Stimulated activated memory B cell treated with anti-CD40 and anti-IgM and Interleukin-4, amounts not matched to agents 10 μg/mL and 1 μg/mL and 100 μg/mL, for 72 hours (primary cell): Measurements from ENCODE around the gene NPTN.

Experiments used
- ATAC-seq: fragments of 150-1000 bp; cut with Tn5 transposase; 2 replicates; pipeline ENCODE4 v1.10.0; 2021
- H3K27ac Mint-ChIP-seq: one replicate; pipeline ENCODE4 v1.8.0; 2022; ENCODE audit warnings: mild to moderate bottlenecking, mixed read lengths
- H3K27me3 Mint-ChIP-seq: one replicate; pipeline ENCODE4 v1.8.0; 2022; ENCODE audit warnings: mixed read lengths
- H3K36me3 Mint-ChIP-seq: one replicate; pipeline ENCODE4 v1.8.0; 2022; ENCODE audit warnings: mixed read lengths
- H3K4me1 Mint-ChIP-seq: one replicate; pipeline ENCODE4 v1.8.0; 2022; ENCODE audit warnings: mixed read lengths
- H3K4me3 Mint-ChIP-seq: one replicate; pipeline ENCODE4 v1.8.0; 2022; ENCODE audit warnings: mild to moderate bottlenecking, moderate library complexity, mixed read lengths
- H3K9me3 Mint-ChIP-seq: one replicate; pipeline ENCODE4 v1.8.0; 2022; ENCODE audit warnings: mixed read lengths

NPTN gene

DNA sequence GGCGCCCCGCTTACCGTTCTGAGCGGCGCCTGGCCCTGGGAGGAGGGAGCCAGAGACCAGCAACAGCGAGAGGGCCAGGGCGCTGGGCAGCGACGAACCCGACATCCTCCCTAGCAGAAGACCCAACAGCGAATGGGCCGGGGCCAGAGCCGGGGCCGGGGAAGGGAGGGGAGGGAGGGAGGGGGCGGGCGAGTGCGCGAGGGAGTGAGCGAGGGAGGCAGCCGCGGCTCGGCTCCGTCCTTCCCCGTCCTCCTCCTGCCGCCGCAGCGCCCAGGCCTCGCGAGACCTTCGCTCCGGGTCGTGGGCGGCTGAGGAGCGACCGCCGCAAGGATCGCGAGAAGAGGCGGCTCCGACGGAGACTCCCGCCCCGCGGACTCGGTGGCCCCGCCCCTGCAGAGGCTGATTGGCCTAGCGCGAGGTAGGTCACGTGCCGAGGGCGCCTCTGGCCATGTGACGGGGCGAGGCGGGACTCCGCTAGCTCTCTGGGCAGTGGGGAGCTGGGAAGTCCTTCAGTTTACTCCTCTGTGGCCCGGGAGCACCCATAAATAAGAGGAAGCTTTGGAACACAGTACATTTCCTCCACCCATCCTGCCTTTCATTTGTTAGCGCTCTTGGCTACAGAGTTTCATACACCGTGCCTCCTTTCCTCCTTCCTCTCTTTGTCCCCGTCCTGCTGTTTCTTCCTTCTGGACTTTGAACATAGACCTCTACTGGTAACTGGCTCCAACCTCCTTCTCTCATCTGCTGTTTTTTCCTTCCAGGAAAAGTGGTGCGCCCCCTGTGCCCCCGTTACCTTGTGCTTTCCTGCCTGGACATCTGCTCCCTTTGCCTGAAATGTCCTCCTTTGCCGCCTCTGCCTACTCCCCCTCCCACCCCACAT lies at the start of gene NPTN:
NPTN (minus strand) TSS at position 279 of the 880 bp plus-strand sequence; CDS start at position 105, 174 bp downstream.
- peak; percentile 97 for ATAC-seq
- peak within 1 kb of the TSS; percentile 80 for H3K4me3 Mint-ChIP-seq
- peaks cover 66% of the 10 kb centered on the region for H3K4me1 Mint-ChIP-seq
- peaks cover 1% of the 10 kb centered on the region for H3K36me3 Mint-ChIP-seq
- peak within 1 kb of the TSS; percentile 76 for H3K27ac Mint-ChIP-seq
- peaks cover 4% of the 10 kb centered on the region for H3K9me3 Mint-ChIP-seq
- H3K27me3 Mint-ChIP-seq = no peaks in the 10 kb centered on the region

DNA sequence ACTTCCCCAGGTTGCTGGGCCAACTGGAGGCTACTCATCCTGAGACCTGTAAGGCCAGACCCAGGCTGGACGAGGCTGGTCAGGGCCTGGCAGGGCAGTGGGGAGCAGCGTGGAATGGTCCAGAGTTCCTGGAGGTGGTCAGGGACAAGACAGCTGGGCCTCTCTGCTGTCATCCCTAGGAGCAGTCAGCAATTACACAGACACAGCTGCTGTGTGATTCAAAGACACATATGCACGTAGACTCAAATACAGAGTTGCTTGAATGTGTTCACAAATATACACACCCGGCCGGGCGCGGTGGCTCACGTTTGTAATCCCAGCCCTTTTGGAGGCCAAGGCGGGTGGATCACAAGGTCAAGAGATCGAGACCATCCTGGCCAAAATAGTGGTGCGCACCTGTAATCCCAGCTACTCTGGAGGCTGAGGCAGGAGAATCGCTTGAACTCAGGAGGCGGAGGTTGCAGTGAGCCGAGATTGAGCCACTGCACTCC lies 49.5 kb upstream of the NPTN start:
- Mint-ChIP-seq H3K4me1 (peaks cover 13% of the 10 kb centered on the region), H3K36me3 (no peaks in the 10 kb centered on the region), H3K9me3 (no peaks in the 10 kb centered on the region), H3K27me3 (peaks cover 48% of the 10 kb centered on the region), H3K4me3 (no peak overlapping the region), H3K27ac (no peak overlapping the region)
- no peak for ATAC-seq

DNA sequence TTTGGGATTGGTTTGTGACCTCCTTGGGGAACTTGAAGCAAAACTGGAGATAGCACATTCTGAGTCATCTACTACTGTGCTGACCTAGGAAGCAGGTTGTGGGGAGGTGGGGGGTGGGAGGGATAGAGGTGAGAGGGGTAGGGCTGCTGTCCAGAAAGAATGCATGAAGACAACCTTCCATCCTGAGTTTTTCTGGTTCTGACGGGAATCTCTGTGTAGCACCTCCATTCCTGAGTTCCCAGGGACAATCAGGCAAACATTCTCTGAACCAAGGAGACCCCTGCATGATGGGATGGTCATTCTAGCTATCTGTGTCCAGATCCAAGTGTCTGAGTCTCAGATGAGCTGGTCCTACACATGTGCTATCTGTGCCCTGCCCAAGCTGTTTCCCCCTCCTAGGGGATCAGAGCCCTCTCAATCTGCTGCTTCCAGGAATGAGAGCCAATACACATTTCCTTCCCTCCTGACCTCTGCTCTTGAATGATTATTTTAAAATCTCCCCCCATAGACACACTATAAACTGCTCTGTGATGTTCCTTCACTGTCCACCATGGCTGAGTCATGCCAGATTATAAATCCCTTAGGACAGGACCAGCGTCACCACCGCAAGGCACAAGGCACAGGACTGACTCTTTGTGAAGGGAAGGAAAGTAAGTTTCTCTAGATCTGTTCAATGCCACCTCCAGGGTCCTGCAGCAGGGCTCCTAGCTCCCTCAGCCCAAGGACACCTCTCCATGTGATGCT lies 48.8 kb upstream of the NPTN start:
- Mint-ChIP-seq H3K27ac (no peak overlapping the region), H3K36me3 (no peaks in the 10 kb centered on the region), H3K4me3 (no peak overlapping the region), H3K9me3 (no peaks in the 10 kb centered on the region), H3K27me3 (peaks cover 45% of the 10 kb centered on the region), H3K4me1 (peaks cover 13% of the 10 kb centered on the region)
- no peak for ATAC-seq

DNA sequence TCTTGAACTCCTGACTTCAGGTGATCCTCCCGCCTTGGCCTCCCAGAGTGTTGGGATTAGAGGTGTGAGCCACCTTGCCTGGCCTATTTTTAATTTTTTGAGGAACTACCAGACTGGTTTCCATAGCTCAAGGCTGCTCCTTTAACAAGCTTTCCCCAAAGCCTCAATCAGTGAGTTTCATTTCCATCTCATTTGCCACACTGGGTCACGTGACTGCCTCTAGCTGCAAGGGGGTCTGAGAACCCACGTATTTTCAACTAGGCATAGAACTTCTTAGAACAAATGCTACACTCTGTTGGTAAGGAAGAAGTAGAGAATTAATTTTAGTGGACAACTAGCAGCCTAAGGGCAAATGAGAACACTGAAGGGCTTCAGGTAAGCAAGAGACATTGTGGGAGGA lies 47.9 kb upstream of the NPTN start:
- no peak for ATAC-seq
- Mint-ChIP-seq H3K27ac (no peak overlapping the region), H3K27me3 (peaks cover 35% of the 10 kb centered on the region), H3K4me3 (no peak overlapping the region), H3K9me3 (no peaks in the 10 kb centered on the region), H3K4me1 (peaks cover 13% of the 10 kb centered on the region), H3K36me3 (no peaks in the 10 kb centered on the region)

DNA sequence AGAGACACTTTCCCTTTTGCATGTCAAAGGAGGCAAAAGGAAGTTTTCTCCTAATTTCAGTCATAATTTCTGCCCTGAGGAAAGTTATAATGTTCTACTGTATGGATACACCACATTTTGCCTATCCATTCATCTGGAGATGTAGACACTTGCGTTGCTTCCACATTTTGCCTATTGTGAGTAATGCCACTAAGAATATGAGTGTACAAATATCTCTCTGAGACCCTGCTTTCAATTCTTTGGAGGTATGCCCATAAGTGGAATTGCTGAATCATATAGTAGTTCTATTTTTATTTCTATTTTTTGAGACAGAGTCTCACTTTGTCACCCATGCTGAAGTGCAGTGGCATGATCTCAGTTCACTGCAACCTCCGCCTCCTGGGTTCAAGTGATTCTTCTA lies 47.4 kb upstream of the NPTN start:
- Mint-ChIP-seq H3K27ac (no peak overlapping the region), H3K27me3 (peaks cover 30% of the 10 kb centered on the region), H3K4me3 (no peak overlapping the region), H3K36me3 (no peaks in the 10 kb centered on the region), H3K4me1 (peaks cover 13% of the 10 kb centered on the region), H3K9me3 (no peaks in the 10 kb centered on the region)
- no peak for ATAC-seq

DNA sequence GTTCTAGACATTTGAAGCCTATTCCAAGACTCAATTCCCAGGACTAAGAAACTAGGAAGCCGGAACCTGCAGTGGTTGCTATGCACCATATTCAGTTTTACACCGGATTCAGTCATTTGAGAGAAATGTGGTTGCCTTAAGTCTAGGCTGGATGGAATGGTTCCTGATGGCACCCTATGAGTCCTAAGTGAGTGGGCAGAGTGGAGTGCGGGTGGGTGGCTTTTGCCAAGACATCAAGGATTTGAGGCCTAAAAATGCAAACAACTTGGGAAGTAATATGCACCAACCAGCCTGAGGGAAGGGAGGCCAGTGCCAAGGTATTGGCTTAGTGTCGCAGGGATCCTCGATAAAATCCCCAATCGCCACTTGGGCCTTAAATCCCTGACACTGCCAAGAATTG lies 46.8 kb upstream of the NPTN start:
- no peak overlapping the region for H3K4me3 Mint-ChIP-seq
- no peaks in the 10 kb centered on the region for H3K36me3 Mint-ChIP-seq
- no peak overlapping the region for H3K27ac Mint-ChIP-seq
- ATAC-seq = no peak
- peaks cover 8% of the 10 kb centered on the region for H3K4me1 Mint-ChIP-seq
- H3K9me3 Mint-ChIP-seq = no peaks in the 10 kb centered on the region
- H3K27me3 Mint-ChIP-seq = peaks cover 24% of the 10 kb centered on the region

DNA sequence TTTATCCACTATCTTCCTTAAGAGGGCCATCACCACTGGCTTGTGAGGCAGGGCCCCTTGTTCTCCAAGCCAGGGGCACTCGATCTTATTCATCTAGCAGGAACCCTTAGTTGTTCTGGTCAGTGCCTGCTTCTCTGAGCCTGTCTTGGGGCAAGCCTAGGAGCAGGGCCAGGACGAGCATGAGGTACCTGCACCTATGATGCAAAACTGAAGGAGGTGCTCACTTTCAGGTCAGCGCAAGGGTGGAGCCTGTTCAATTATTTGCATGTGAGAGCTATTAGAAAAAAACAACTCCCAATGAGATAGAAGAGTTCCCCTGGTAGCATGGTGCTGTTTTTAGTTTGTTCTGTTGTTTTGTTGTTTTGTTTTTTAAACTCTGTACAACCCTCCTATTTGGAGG lies 46.0 kb upstream of the NPTN start:
- H3K27me3 Mint-ChIP-seq = peaks cover 21% of the 10 kb centered on the region
- H3K4me1 Mint-ChIP-seq = peaks cover 5% of the 10 kb centered on the region
- ATAC-seq = no peak
- H3K9me3 Mint-ChIP-seq = no peaks in the 10 kb centered on the region
- H3K4me3 Mint-ChIP-seq = no peak overlapping the region
- no peaks in the 10 kb centered on the region for H3K36me3 Mint-ChIP-seq
- no peak overlapping the region for H3K27ac Mint-ChIP-seq

DNA sequence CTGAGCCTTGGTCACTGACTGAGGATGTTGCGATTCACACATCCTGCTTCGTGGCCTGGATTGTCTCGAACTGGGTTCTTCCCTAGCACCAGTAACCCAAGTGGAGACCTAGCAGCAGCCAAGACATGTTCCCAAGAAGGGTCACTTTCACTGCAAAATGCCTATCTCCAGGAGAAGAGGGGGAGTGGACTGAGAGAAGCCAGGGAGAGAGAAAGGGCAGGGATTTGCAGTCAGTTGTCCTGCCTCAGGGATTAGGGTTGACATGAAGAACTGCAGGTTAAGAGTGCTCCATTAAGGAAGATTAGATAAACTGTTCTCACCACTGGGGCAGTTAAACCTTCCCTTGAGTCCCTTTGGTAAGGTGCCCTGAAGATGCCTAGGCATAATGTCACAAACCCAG lies 45.3 kb upstream of the NPTN start:
- no peak for ATAC-seq
- Mint-ChIP-seq H3K27me3 (peaks cover 23% of the 10 kb centered on the region), H3K4me3 (no peak overlapping the region), H3K9me3 (no peaks in the 10 kb centered on the region), H3K4me1 (peaks cover 5% of the 10 kb centered on the region), H3K27ac (no peak overlapping the region), H3K36me3 (no peaks in the 10 kb centered on the region)

DNA sequence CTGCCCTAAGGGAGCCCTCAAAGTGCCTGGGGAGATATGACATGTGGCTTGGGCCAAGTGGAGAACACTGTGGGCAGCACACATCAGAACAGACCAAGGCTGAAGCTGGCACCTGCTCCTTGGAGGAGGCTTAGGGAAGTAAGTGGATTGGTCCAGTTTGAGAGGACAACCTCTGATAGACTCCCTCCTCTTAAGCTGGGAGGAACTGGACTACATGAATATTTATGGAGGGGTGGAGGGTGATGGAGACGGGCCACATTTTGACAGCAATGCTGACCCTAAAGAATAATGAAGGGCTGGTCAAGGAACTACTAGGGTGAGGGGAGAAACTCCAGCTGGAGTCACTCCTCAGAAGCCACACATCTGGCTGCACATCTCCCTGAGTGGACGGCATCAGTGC lies 44.5 kb upstream of the NPTN start:
- peaks cover 23% of the 10 kb centered on the region for H3K27me3 Mint-ChIP-seq
- ATAC-seq = no peak
- H3K9me3 Mint-ChIP-seq = no peaks in the 10 kb centered on the region
- peaks cover 5% of the 10 kb centered on the region for H3K4me1 Mint-ChIP-seq
- no peaks in the 10 kb centered on the region for H3K36me3 Mint-ChIP-seq
- no peak overlapping the region for H3K27ac Mint-ChIP-seq
- H3K4me3 Mint-ChIP-seq = no peak overlapping the region

DNA sequence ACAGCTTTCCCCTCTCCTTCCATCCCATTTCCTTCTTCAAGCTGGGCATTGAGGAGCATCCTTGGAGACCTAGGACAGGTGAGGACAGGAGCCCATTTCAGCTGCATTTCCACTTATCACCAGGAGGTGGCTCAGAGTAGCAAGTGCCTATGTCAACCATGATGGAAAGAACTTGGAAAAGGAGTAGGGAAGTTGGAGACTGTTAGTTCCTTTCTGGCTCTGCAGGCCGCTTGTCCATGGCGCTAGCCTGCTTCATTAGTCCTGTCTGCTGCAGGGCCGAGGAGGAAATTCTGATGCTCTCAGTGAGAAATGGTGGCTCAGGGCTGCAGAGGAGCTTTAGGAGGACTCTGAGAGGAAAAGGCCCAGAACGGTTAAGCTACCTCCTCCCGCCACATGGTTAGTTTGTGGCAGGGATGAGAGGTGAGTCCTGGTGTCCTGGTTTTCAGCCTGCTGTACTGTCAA lies 44.0 kb upstream of the NPTN start:
- H3K4me1 Mint-ChIP-seq = peaks cover 5% of the 10 kb centered on the region
- no peaks in the 10 kb centered on the region for H3K36me3 Mint-ChIP-seq
- no peak for ATAC-seq
- no peak overlapping the region for H3K27ac Mint-ChIP-seq
- no peak overlapping the region for H3K4me3 Mint-ChIP-seq
- H3K9me3 Mint-ChIP-seq = no peaks in the 10 kb centered on the region
- peaks cover 18% of the 10 kb centered on the region for H3K27me3 Mint-ChIP-seq

DNA sequence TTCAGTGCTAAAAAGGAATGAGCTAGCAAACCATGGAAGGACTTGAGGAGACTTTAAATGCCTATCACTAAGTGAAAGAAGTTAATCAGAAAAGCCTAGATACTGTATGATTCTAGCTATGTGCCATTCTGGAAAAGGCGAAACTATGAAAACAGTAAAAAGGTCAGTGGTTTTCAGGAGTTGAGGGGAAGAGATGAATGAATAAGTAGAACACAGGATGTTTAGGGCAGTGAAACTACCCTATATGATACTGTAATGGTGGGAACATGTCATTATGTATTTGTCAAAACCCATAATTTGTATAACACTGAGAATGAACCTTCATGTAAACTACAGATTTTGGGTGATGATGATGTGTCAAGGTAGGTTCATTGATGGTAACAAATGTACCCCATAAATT lies 41.4 kb upstream of the NPTN start:
- Mint-ChIP-seq H3K9me3 (no peaks in the 10 kb centered on the region), H3K27ac (no peak overlapping the region), H3K27me3 (peaks cover 34% of the 10 kb centered on the region), H3K4me3 (no peak overlapping the region), H3K4me1 (no peaks in the 10 kb centered on the region), H3K36me3 (no peaks in the 10 kb centered on the region)
- ATAC-seq = no peak

DNA sequence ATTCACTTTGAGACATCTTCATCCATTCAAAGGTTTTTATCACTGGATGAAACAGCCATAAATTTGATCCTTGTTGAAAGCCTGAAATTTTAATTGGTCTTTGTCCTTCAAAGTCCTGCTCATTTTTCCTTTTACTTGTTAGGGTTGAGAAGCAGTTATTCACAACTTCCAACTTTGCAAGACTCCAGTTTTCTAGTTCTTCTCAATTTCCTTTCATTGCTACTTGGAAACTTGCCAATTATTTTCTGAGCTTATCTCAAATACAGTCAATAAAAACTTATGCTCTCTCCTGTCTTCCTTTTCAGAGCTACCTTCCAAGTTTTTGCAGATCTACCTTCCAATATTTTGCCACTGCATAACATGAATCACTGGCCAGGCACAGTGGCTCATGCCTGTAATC lies 27.3 kb upstream of the NPTN start:
- Mint-ChIP-seq H3K27ac (no peak overlapping the region), H3K36me3 (no peaks in the 10 kb centered on the region), H3K27me3 (peaks cover 52% of the 10 kb centered on the region), H3K9me3 (peaks cover 6% of the 10 kb centered on the region), H3K4me3 (no peak overlapping the region), H3K4me1 (no peaks in the 10 kb centered on the region)
- ATAC-seq = no peak

DNA sequence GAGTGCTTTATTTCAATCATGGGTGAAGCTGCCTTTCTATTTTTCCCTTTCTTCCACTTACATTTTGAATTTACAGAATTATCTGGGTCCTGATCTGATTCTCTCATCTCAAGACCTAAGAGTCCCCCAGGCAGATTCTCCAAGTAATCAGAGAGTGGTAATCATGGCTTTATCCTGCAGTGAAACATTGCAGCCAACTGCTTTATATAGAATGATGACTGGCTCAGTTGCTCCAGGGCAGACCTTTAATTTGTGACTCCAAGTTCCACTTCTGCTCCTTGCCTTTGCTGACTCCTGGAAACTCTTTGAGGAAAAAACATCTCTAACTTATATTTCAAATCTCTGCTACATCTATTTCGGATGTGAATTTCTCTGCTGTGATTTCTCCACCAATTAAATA lies 25.5 kb upstream of the NPTN start:
- ATAC-seq = no peak
- peaks cover 6% of the 10 kb centered on the region for H3K9me3 Mint-ChIP-seq
- no peaks in the 10 kb centered on the region for H3K36me3 Mint-ChIP-seq
- peaks cover 70% of the 10 kb centered on the region for H3K27me3 Mint-ChIP-seq
- no peak overlapping the region for H3K4me3 Mint-ChIP-seq
- H3K4me1 Mint-ChIP-seq = no peaks in the 10 kb centered on the region
- H3K27ac Mint-ChIP-seq = no peak overlapping the region

DNA sequence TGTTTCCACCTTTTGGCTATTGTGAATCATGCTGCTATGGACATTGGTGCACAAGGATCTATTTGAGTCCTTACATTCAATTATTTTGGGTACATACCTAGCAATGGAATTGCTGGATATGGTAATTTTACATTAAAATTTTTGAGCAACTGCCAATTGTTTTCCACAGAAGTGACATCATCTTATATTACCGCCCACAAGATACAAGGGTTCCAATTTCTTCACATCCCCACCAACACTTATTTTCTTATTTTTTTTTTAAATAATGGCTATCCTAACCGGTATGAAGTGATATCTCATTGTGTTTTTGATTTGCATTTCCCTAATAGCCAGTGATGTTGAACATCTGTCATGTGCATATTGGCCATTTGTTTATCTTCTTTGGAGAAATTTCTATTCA lies 22.5 kb upstream of the NPTN start:
- ATAC-seq = no peak
- Mint-ChIP-seq H3K4me3 (no peak overlapping the region), H3K27ac (no peak overlapping the region), H3K4me1 (no peaks in the 10 kb centered on the region), H3K27me3 (peaks cover 73% of the 10 kb centered on the region), H3K36me3 (no peaks in the 10 kb centered on the region), H3K9me3 (peaks cover 3% of the 10 kb centered on the region)

DNA sequence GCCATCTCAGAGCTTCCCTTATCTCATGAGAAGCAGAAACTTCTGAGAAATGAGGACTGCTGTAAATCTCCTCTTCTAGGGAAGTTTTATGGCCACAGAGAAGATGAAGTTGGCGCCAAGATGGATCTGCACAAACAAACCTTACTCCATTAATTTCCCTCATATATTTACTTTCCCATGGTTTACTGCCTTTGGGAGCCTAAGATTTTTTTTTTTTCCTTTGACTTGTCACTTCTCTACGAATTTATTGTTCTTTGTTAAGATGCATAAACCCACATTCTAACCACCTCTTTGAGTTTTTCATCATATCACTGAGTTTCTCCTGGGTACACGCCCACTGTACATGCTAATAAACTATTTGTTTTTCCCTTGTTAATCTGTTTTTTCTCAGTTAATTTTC lies 21.5 kb upstream of the NPTN start:
- H3K9me3 Mint-ChIP-seq = peaks cover 3% of the 10 kb centered on the region
- no peaks in the 10 kb centered on the region for H3K4me1 Mint-ChIP-seq
- no peaks in the 10 kb centered on the region for H3K36me3 Mint-ChIP-seq
- peaks cover 73% of the 10 kb centered on the region for H3K27me3 Mint-ChIP-seq
- H3K27ac Mint-ChIP-seq = no peak overlapping the region
- no peak for ATAC-seq
- H3K4me3 Mint-ChIP-seq = no peak overlapping the region
